ENCODE measurements around the gene DCK. TPM values are rescaled to one million over a fixed set of nuclear protein-coding genes. Genes with fewer than 3 reads are reported as not detected.
A peak's percentile ranks its signal among the peaks of the same experiment; 100 is the strongest.
"Not testable (repeated sequence)": the region's sequence is repeated elsewhere in the genome, so short reads cannot be mapped to it uniquely, and the experiment has no call there.

DCK gene
- polyA plus RNA-seq, 12 donors = 16.9 to 31.6 (median 23.4) TPM; not detected in 1

- not testable (repeated sequence) for DNase-seq
Observed at GRCh38 chr4:71059573-71059972, 66.1 kb downstream of the DCK start.

GRCh38 chr4:71062436-71062835 is 69.0 kb downstream of the DCK start:
- DNase-seq = no peak

- no peak for DNase-seq
Observed at GRCh38 chr4:71063711-71064110, 70.3 kb downstream of the DCK start.

GRCh38 chr4:71064521-71064920 is 71.1 kb downstream of the DCK start:
- DNase-seq = no peak

- no peak for DNase-seq
Observed at GRCh38 chr4:71065991-71066510, 72.6 kb downstream of the DCK start.

GRCh38 chr4:71066737-71067716 is 73.6 kb downstream of the DCK start:
- no peak for DNase-seq

- DNase-seq = no peak
Observed at GRCh38 chr4:71069063-71069462, 75.6 kb downstream of the DCK start.

- DNase-seq = no peak
Observed at GRCh38 chr4:71070015-71070414, 76.6 kb downstream of the DCK start.

GRCh38 chr4:71074452-71075299 is 81.2 kb downstream of the DCK start:
- peak; percentile 7 for DNase-seq

Other genes with a start within 250 kb of the DCK start
- gene GRSF1, start 153.8 kb upstream of the DCK start, polyA plus RNA-seq (ENCODE audit: insufficient read length in 12 of 12) = 100 to 1,000 TPM in 10 of 12 donors, 10 to 100 TPM in 1, not detected in 1; 91.2 to 209 (median 165) TPM
- 10 to 100 TPM; 22.6 to 79.3 (median 35.6) TPM for gene MOB1B, start 91.3 kb upstream of the DCK start, polyA plus RNA-seq (ENCODE audit: insufficient read length in 12 of 12)